ENCODE results near the gene ASRGL1.
A peak's percentile ranks its signal among the peaks of the same experiment; 100 is the strongest.

ASRGL1 gene

DNA sequence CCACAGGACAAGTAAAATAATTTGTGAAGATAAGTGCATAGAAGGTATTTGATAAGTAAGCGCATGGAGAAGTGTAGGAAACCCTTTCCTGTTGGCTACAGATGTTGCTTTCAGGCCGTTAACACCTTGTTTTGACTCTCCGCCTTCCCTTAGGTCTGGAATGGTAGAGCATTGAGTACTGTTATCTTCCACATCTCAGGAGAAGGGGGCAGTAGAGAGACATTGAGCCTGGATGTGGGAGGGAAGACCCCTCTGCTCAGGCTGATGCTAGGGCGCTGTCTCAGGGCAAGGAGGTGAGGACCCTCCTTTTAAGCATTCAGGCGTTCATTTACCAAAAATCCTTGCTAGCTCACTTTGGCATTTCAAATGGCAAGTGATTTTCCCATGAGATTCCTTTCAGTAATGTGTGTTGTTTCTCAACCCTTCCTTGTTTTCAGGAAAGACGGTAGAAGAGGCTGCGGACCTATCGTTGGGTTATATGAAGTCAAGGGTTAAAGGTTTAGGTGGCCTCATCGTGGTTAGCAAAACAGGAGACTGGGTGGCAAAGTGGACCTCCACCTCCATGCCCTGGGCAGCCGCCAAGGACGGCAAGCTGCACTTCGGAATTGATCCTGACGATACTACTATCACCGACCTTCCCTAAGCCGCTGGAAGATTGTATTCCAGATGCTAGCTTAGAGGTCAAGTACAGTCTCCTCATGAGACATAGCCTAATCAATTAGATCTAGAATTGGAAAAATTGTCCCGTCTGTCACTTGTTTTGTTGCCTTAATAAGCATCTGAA lies 54.6 kb downstream of the ASRGL1 start:
- H3K9ac ChIP-seq (ENCODE audit: low read length), result no peak overlapping the region
- H3K79me2 ChIP-seq (ENCODE audit: control insufficient read depth, insufficient read depth, low read length, poor library complexity), result no peaks in the 10 kb centered on the region
- no peak overlapping the region for H2AFZ ChIP-seq (ENCODE audit: insufficient read depth, low read length, poor library complexity)
- H4K91ac ChIP-seq (ENCODE audit: low read depth, low read length), result no peak overlapping the region
- no peaks in the 10 kb centered on the region for H3K36me3 ChIP-seq (ENCODE audit: control insufficient read depth in 1 of 2, insufficient read depth in 2 of 2, low read length in 2 of 2)
- H3K23ac ChIP-seq (ENCODE audit: low read length), result no peak overlapping the region
- H3K4ac ChIP-seq (ENCODE audit: low read depth, low read length), result no peak overlapping the region
- no peak overlapping the region for H3K27ac ChIP-seq (ENCODE audit: low read depth, low read length)
- no peak overlapping the region for H3K4me2 ChIP-seq (ENCODE audit: low read length)
- no peak overlapping the region for H4K12ac ChIP-seq (ENCODE audit: low read depth, low read length)
- H3K27me3 ChIP-seq (ENCODE audit: insufficient read depth, low read length), result no peaks in the 10 kb centered on the region
- H2BK12ac ChIP-seq (ENCODE audit: low read length), result no peak overlapping the region
- no peak overlapping the region for H3K4me3 ChIP-seq (ENCODE audit: low read depth, low read length)
- H4K8ac ChIP-seq (ENCODE audit: low read depth, low read length), result no peak overlapping the region
- H3K18ac ChIP-seq (ENCODE audit: low read length), result no peak overlapping the region
- H3K9me3 ChIP-seq (ENCODE audit: insufficient read depth, low read depth, low read length), result no peaks in the 10 kb centered on the region
- H2AK5ac ChIP-seq (ENCODE audit: low read length), result no peak overlapping the region
- no peak overlapping the region for H2BK120ac ChIP-seq (ENCODE audit: insufficient read depth, low read length, poor library complexity)
- no CpG with 5 or more reads among the region's 16 CpGs for WGBS (ENCODE audit: extremely low coverage, insufficient coverage, insufficient read length)
- peaks cover 7% of the 10 kb centered on the region for H3K79me1 ChIP-seq (ENCODE audit: low read length)
- peaks cover 5 to 11% of the 10 kb centered on the region in 2 experiments for H3K4me1 ChIP-seq (ENCODE audit: control insufficient read depth in 1 of 2, insufficient read depth in 2 of 2, low read length in 2 of 2)
- no peak overlapping the region for H3K14ac ChIP-seq (ENCODE audit: low read length)
- DNase-seq, result no peak
- H2BK5ac ChIP-seq (ENCODE audit: low read depth, low read length, poor library complexity), result no peak overlapping the region

DNA sequence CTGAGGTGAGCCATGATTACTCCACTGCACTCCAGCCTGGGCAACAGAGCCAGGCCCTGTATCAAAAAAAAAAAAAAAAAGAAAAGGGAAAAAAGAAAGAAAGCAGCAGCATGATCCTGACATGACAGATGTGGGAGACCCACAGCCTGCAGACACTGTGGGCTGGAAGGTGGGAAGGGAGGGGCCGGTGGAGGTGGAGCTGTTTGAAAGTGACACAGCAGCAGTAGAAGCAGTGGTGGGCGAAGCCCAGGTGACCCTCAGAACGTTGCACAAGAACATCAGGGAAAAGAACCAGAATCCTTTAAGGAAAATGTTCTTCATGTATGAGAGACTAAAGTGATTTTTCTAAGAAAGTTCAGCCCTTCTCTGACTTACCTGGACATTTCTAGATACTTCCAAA lies 55.3 kb downstream of the ASRGL1 start:
- no peaks in the 10 kb centered on the region for H3K79me2 ChIP-seq (ENCODE audit: control insufficient read depth, insufficient read depth, low read length, poor library complexity)
- no peak overlapping the region for H2AK5ac ChIP-seq (ENCODE audit: low read length)
- WGBS (ENCODE audit: extremely low coverage, insufficient coverage, insufficient read length), result no CpG with 5 or more reads among the region's 3 CpGs
- no peak overlapping the region for H3K4me2 ChIP-seq (ENCODE audit: low read length)
- H3K27ac ChIP-seq (ENCODE audit: low read depth, low read length), result no peak overlapping the region
- H3K23ac ChIP-seq (ENCODE audit: low read length), result no peak overlapping the region
- no peak overlapping the region for H3K18ac ChIP-seq (ENCODE audit: low read length)
- no peak overlapping the region for H2BK120ac ChIP-seq (ENCODE audit: insufficient read depth, low read length, poor library complexity)
- H3K14ac ChIP-seq (ENCODE audit: low read length), result no peak overlapping the region
- no peak overlapping the region for H2BK5ac ChIP-seq (ENCODE audit: low read depth, low read length, poor library complexity)
- no peak overlapping the region for H2AFZ ChIP-seq (ENCODE audit: insufficient read depth, low read length, poor library complexity)
- no peaks in the 10 kb centered on the region for H3K27me3 ChIP-seq (ENCODE audit: insufficient read depth, low read length)
- no peak overlapping the region for H3K4ac ChIP-seq (ENCODE audit: low read depth, low read length)
- H3K79me1 ChIP-seq (ENCODE audit: low read length), result peaks cover 7% of the 10 kb centered on the region
- no peak overlapping the region for H4K8ac ChIP-seq (ENCODE audit: low read depth, low read length)
- no peaks in the 10 kb centered on the region for H3K36me3 ChIP-seq (ENCODE audit: control insufficient read depth in 1 of 2, insufficient read depth in 2 of 2, low read length in 2 of 2)
- no peak overlapping the region for H3K4me3 ChIP-seq (ENCODE audit: low read depth, low read length)
- no peak for DNase-seq
- H3K4me1 ChIP-seq (ENCODE audit: control insufficient read depth in 1 of 2, insufficient read depth in 2 of 2, low read length in 2 of 2), result peaks cover 5 to 11% of the 10 kb centered on the region in 2 experiments
- H4K91ac ChIP-seq (ENCODE audit: low read depth, low read length), result no peak overlapping the region
- no peak overlapping the region for H4K12ac ChIP-seq (ENCODE audit: low read depth, low read length)
- no peaks in the 10 kb centered on the region for H3K9me3 ChIP-seq (ENCODE audit: insufficient read depth, low read depth, low read length)
- H2BK12ac ChIP-seq (ENCODE audit: low read length), result no peak overlapping the region
- no peak overlapping the region for H3K9ac ChIP-seq (ENCODE audit: low read length)

DNA sequence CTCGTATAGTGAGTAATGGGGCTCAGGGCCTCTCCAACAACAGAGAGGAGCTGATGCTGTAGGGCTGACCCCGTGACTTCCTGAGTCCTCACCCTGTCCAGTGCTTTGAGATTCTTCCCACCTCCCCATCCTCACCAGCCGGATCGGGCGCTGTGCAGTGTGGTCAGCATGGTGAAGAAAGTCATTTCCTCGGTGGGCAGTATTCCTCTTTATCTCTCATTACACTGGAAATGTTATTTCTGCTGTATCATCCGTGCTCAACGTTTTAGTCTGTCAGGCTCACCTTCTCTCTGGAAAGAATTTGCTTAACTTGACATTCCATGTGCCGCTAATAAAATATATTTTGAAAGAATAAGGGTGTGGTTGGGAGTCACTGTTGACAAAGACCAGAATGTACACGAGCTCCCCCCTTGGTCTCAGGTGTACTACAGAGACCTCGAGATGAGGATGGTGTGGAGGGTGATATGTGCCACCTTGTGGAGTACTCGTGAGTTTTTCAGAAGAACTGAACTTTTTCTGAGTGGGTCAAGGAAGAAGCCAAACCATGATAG lies 55.9 kb downstream of the ASRGL1 start:
- no CpG with 5 or more reads among the region's 12 CpGs for WGBS (ENCODE audit: extremely low coverage, insufficient coverage, insufficient read length)

DNA sequence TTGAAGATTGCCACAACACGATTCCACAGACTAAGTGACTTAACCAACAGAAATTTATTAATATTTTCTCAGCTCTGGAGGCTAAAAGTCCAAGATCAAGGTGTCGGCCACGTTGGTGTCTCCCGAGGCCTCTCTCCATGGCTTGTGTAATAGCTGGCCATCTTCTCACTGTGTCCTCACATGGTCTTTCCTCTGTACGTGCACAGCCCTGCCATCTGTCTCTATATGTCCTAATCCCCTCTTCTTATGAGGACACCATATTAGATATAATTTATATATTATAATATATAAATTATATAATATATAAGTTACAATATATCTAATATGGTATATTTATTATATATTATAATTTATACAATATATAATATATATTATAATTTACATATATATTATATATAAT lies 56.5 kb downstream of the ASRGL1 start:
- no peak overlapping the region for H2AFZ ChIP-seq (ENCODE audit: insufficient read depth, low read length, poor library complexity)
- no peak overlapping the region for H4K8ac ChIP-seq (ENCODE audit: low read depth, low read length)
- no peak for DNase-seq
- H3K4ac ChIP-seq (ENCODE audit: low read depth, low read length), result no peak overlapping the region
- H4K12ac ChIP-seq (ENCODE audit: low read depth, low read length), result no peak overlapping the region
- no peak overlapping the region for H3K14ac ChIP-seq (ENCODE audit: low read length)
- no peak overlapping the region for H3K4me3 ChIP-seq (ENCODE audit: low read depth, low read length)
- no peaks in the 10 kb centered on the region for H3K79me2 ChIP-seq (ENCODE audit: control insufficient read depth, insufficient read depth, low read length, poor library complexity)
- no peak overlapping the region for H4K91ac ChIP-seq (ENCODE audit: low read depth, low read length)
- H3K27me3 ChIP-seq (ENCODE audit: insufficient read depth, low read length), result no peaks in the 10 kb centered on the region
- H2BK5ac ChIP-seq (ENCODE audit: low read depth, low read length, poor library complexity), result no peak overlapping the region
- H3K4me1 ChIP-seq (ENCODE audit: control insufficient read depth in 1 of 2, insufficient read depth in 2 of 2, low read length in 2 of 2), result peaks cover 10 to 17% of the 10 kb centered on the region in 2 experiments
- no peak overlapping the region for H3K18ac ChIP-seq (ENCODE audit: low read length)
- WGBS (ENCODE audit: extremely low coverage, insufficient coverage, insufficient read length), result no CpG with 5 or more reads among the region's 5 CpGs
- peaks cover 11% of the 10 kb centered on the region for H3K79me1 ChIP-seq (ENCODE audit: low read length)
- no peak overlapping the region for H2BK12ac ChIP-seq (ENCODE audit: low read length)
- no peak overlapping the region for H3K23ac ChIP-seq (ENCODE audit: low read length)
- H2BK120ac ChIP-seq (ENCODE audit: insufficient read depth, low read length, poor library complexity), result no peak overlapping the region
- no peaks in the 10 kb centered on the region for H3K36me3 ChIP-seq (ENCODE audit: control insufficient read depth in 1 of 2, insufficient read depth in 2 of 2, low read length in 2 of 2)
- H3K9ac ChIP-seq (ENCODE audit: low read length), result no peak overlapping the region
- no peak overlapping the region for H3K27ac ChIP-seq (ENCODE audit: low read depth, low read length)
- no peak overlapping the region for H3K4me2 ChIP-seq (ENCODE audit: low read length)
- H3K9me3 ChIP-seq (ENCODE audit: insufficient read depth, low read depth, low read length), result no peaks in the 10 kb centered on the region
- no peak overlapping the region for H2AK5ac ChIP-seq (ENCODE audit: low read length)

More for the DNA sequence above, 55.9 kb downstream of the ASRGL1 start:
- Histone ChIP-seq H2BK5ac (ENCODE audit: low read depth, low read length, poor library complexity) (no peak overlapping the region), H4K8ac (ENCODE audit: low read depth, low read length) (no peak overlapping the region), H3K79me1 (ENCODE audit: low read length) (peaks cover 11% of the 10 kb centered on the region), H3K4ac (ENCODE audit: low read depth, low read length) (no peak overlapping the region), H3K4me1 (ENCODE audit: control insufficient read depth in 1 of 2, insufficient read depth in 2 of 2, low read length in 2 of 2) (peaks cover 9 to 16% of the 10 kb centered on the region in 2 experiments), H3K27me3 (ENCODE audit: insufficient read depth, low read length) (no peaks in the 10 kb centered on the region), H3K9ac (ENCODE audit: low read length) (no peak overlapping the region), H3K23ac (ENCODE audit: low read length) (no peak overlapping the region), H3K18ac (ENCODE audit: low read length) (no peak overlapping the region), H3K36me3 (ENCODE audit: control insufficient read depth in 1 of 2, insufficient read depth in 2 of 2, low read length in 2 of 2) (no peaks in the 10 kb centered on the region), H2AK5ac (ENCODE audit: low read length) (no peak overlapping the region), H2BK12ac (ENCODE audit: low read length) (no peak overlapping the region), H3K4me3 (ENCODE audit: low read depth, low read length) (no peak overlapping the region), H2BK120ac (ENCODE audit: insufficient read depth, low read length, poor library complexity) (no peak overlapping the region), H3K4me2 (ENCODE audit: low read length) (no peak overlapping the region), H4K91ac (ENCODE audit: low read depth, low read length) (no peak overlapping the region), H3K27ac (ENCODE audit: low read depth, low read length) (no peak overlapping the region), H3K9me3 (ENCODE audit: insufficient read depth, low read depth, low read length) (no peaks in the 10 kb centered on the region), H4K12ac (ENCODE audit: low read depth, low read length) (no peak overlapping the region), H3K79me2 (ENCODE audit: control insufficient read depth, insufficient read depth, low read length, poor library complexity) (no peaks in the 10 kb centered on the region), H3K14ac (ENCODE audit: low read length) (no peak overlapping the region), H2AFZ (ENCODE audit: insufficient read depth, low read length, poor library complexity) (no peak overlapping the region)
- peak in 1 of 2 donors; percentile 16 for DNase-seq

Data from trophoblast cell (in vitro differentiated cells and primary cell).